ENCODE measurements around the gene SNRNP70. TPM values are rescaled to one million over a fixed set of nuclear protein-coding genes. Genes with fewer than 3 reads are reported as not detected.

Gene SNRNP70
- total and polyA plus RNA-seq, 2 of the 13 experiments (the other 11 are each of a cell fraction or from before 2014, with no cell fraction given), result 150 to 210 TPM

DNA sequence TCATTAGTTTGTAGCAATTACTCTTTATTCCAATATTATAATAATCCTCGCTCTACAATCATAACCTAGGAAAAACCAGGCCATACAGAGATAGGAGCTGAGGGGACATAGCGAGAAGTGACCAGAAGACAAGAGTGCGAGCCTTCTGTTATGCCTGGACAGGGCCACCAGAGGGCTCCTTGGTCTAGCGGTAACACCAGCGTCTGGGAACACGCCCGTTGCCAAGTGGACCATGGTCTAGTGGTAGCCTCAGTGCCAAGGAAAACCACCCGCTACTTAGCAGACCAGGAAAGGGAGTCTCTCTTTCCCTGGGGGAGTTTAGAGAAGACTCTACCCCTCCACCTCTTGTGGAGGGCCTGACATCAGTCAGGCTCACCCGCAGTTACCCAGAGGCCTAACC lies 10.4 kb upstream of the SNRNP70 start (continued):
- TF ChIP-seq RAD21 (CRISPR knock-in tag; IDR thresholded peaks at IDR 0.05), result peak; percentile 66
- TF ChIP-seq SKI (IDR thresholded peaks at IDR 0.05; ENCODE audit: partially characterized antibody), result peak; percentile 20
- TF ChIP-seq, protein P1, sequence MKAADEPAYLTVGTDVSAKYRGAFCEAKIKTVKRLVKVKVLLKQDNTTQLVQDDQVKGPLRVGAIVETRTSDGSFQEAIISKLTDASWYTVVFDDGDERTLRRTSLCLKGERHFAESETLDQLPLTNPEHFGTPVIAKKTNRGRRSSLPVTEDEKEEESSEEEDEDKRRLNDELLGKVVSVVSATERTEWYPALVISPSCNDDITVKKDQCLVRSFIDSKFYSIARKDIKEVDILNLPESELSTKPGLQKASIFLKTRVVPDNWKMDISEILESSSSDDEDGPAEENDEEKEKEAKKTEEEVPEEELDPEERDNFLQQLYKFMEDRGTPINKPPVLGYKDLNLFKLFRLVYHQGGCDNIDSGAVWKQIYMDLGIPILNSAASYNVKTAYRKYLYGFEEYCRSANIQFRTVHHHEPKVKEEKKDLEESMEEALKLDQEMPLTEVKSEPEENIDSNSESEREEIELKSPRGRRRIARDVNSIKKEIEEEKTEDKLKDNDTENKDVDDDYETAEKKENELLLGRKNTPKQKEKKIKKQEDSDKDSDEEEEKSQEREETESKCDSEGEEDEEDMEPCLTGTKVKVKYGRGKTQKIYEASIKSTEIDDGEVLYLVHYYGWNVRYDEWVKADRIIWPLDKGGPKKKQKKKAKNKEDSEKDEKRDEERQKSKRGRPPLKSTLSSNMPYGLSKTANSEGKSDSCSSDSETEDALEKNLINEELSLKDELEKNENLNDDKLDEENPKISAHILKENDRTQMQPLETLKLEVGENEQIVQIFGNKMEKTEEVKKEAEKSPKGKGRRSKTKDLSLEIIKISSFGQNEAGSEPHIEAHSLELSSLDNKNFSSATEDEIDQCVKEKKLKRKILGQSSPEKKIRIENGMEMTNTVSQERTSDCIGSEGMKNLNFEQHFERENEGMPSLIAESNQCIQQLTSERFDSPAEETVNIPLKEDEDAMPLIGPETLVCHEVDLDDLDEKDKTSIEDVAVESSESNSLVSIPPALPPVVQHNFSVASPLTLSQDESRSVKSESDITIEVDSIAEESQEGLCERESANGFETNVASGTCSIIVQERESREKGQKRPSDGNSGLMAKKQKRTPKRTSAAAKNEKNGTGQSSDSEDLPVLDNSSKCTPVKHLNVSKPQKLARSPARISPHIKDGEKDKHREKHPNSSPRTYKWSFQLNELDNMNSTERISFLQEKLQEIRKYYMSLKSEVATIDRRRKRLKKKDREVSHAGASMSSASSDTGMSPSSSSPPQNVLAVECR (CRISPR knock-in tag; IDR thresholded peaks at IDR 0.05; ENCODE audit: borderline replicate concordance), result peak; percentile 19; the same call in 1 of the 2 replicates
- 0 out of 2 replicates have a peak, but pooled peaks have one; percentile 28 for TF ChIP-seq GATAD2A (CRISPR knock-in tag; IDR thresholded peaks at IDR 0.05)
- TF ChIP-seq, protein P2, sequence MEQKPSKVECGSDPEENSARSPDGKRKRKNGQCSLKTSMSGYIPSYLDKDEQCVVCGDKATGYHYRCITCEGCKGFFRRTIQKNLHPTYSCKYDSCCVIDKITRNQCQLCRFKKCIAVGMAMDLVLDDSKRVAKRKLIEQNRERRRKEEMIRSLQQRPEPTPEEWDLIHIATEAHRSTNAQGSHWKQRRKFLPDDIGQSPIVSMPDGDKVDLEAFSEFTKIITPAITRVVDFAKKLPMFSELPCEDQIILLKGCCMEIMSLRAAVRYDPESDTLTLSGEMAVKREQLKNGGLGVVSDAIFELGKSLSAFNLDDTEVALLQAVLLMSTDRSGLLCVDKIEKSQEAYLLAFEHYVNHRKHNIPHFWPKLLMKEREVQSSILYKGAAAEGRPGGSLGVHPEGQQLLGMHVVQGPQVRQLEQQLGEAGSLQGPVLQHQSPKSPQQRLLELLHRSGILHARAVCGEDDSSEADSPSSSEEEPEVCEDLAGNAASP (CRISPR knock-in tag; IDR thresholded peaks at IDR 0.05; ENCODE audit: borderline replicate concordance), result peak; percentile 18; the same call in 1 of the 2 replicates
- TF ChIP-seq, protein P3, sequence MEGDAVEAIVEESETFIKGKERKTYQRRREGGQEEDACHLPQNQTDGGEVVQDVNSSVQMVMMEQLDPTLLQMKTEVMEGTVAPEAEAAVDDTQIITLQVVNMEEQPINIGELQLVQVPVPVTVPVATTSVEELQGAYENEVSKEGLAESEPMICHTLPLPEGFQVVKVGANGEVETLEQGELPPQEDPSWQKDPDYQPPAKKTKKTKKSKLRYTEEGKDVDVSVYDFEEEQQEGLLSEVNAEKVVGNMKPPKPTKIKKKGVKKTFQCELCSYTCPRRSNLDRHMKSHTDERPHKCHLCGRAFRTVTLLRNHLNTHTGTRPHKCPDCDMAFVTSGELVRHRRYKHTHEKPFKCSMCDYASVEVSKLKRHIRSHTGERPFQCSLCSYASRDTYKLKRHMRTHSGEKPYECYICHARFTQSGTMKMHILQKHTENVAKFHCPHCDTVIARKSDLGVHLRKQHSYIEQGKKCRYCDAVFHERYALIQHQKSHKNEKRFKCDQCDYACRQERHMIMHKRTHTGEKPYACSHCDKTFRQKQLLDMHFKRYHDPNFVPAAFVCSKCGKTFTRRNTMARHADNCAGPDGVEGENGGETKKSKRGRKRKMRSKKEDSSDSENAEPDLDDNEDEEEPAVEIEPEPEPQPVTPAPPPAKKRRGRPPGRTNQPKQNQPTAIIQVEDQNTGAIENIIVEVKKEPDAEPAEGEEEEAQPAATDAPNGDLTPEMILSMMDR (CRISPR knock-in tag; IDR thresholded peaks at IDR 0.05), result peak; percentile 87
- TF ChIP-seq, protein P4, sequence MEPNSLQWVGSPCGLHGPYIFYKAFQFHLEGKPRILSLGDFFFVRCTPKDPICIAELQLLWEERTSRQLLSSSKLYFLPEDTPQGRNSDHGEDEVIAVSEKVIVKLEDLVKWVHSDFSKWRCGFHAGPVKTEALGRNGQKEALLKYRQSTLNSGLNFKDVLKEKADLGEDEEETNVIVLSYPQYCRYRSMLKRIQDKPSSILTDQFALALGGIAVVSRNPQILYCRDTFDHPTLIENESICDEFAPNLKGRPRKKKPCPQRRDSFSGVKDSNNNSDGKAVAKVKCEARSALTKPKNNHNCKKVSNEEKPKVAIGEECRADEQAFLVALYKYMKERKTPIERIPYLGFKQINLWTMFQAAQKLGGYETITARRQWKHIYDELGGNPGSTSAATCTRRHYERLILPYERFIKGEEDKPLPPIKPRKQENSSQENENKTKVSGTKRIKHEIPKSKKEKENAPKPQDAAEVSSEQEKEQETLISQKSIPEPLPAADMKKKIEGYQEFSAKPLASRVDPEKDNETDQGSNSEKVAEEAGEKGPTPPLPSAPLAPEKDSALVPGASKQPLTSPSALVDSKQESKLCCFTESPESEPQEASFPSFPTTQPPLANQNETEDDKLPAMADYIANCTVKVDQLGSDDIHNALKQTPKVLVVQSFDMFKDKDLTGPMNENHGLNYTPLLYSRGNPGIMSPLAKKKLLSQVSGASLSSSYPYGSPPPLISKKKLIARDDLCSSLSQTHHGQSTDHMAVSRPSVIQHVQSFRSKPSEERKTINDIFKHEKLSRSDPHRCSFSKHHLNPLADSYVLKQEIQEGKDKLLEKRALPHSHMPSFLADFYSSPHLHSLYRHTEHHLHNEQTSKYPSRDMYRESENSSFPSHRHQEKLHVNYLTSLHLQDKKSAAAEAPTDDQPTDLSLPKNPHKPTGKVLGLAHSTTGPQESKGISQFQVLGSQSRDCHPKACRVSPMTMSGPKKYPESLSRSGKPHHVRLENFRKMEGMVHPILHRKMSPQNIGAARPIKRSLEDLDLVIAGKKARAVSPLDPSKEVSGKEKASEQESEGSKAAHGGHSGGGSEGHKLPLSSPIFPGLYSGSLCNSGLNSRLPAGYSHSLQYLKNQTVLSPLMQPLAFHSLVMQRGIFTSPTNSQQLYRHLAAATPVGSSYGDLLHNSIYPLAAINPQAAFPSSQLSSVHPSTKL (CRISPR knock-in tag; IDR thresholded peaks at IDR 0.05), result 0 out of 2 replicates have a peak, but pooled peaks have one; percentile 21
- TF ChIP-seq STAG1 (CRISPR knock-in tag; IDR thresholded peaks at IDR 0.05), result peak; percentile 82
- TF ChIP-seq RXRB (CRISPR knock-in tag; IDR thresholded peaks at IDR 0.05; ENCODE audit: borderline replicate concordance), result 0 out of 2 replicates have a peak, but pooled peaks have one; percentile 14
- TF ChIP-seq, protein P5, sequence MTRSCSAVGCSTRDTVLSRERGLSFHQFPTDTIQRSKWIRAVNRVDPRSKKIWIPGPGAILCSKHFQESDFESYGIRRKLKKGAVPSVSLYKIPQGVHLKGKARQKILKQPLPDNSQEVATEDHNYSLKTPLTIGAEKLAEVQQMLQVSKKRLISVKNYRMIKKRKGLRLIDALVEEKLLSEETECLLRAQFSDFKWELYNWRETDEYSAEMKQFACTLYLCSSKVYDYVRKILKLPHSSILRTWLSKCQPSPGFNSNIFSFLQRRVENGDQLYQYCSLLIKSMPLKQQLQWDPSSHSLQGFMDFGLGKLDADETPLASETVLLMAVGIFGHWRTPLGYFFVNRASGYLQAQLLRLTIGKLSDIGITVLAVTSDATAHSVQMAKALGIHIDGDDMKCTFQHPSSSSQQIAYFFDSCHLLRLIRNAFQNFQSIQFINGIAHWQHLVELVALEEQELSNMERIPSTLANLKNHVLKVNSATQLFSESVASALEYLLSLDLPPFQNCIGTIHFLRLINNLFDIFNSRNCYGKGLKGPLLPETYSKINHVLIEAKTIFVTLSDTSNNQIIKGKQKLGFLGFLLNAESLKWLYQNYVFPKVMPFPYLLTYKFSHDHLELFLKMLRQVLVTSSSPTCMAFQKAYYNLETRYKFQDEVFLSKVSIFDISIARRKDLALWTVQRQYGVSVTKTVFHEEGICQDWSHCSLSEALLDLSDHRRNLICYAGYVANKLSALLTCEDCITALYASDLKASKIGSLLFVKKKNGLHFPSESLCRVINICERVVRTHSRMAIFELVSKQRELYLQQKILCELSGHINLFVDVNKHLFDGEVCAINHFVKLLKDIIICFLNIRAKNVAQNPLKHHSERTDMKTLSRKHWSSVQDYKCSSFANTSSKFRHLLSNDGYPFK (CRISPR knock-in tag; IDR thresholded peaks at IDR 0.05; ENCODE audit: borderline replicate concordance), result 0 out of 2 replicates have a peak, but pooled peaks have one; percentile 27
